NCI-H82 (cell line): ENCODE measurements around the gene TRIO.
A peak's percentile ranks its signal among the peaks of the same experiment; 100 is the strongest.

ENCODE experiments used
- DNase-seq: peaks from one replicate; lab custom pipeline; 2025; lab: John Stamatoyannopoulos, UW

The TRIO gene

DNA sequence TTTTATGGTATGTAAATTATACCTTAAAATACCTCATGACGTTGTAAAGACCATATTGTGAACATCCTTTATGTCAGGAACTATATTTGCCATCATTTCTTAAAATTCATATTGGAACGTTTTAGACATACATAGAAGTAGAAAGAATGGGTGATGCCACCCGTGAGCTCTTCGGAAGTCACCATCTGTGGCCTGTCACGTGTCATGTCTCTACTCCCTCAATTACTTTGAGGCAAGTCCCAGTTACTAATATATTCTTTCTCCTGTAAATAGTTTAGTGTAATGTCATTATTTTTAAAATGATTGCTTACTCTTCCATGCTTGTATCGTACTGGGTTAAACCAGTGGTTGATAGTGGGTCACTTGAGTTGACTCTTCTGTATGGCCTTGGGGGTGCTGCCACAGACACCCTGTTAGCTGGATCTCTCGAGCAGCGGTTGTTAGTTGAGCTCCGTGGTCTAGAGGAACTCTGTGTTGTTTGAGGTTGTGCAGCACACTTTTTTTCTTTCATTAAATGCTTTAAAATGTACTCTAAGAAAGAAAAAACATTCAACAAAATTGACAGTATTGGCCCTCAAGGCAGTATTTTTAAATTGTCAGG lies 66.2 kb downstream of the TRIO start:
- no peak for DNase-seq

DNA sequence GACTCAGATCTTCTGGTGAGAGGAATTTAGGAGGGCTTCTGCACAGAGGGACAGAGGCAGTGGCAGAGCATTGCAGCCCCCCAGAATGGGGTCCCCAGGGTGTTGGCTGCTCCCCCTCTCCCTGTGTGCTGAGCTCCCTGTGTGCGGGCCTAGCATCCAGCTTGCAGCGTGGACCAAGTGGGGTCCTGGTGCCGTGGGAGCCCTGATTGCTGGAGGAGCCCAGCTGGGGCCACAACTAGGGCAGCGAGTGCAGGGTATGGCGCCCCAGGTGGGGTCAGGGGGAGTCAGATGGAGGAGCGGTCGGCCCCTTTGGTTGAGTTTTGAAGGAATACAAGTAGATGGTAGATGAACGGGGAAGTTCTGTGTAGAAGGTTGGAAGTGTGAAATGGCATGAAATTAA lies 66.7 kb downstream of the TRIO start:
- no peak for DNase-seq

- no peak for DNase-seq
These were observed 67.6 kb downstream of the TRIO start for GRCh38 chr5:14210729-14211128.

GRCh38 chr5:14211818-14212803 lies 69.0 kb downstream of the TRIO start:
- no peak for DNase-seq

DNA sequence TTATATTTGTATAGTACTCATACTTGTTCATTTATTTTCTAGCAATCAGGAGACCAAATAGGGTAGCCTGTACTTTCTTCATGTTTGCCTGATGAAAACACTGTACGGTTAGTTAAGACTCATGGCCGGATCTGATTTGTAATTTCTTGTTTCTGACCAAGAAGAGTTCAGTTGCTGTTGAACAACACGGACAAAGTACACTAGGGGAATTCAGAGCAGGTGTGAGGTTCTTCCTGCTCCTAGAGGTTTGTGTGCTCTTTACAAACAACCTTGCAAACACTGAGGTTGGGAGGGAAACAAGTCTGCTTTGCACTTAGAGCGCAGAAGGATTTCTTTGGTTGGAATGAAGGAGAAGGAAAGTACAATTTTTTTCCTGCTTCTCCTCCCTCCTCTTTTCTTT lies 69.7 kb downstream of the TRIO start:
- DNase-seq = no peak

DNA sequence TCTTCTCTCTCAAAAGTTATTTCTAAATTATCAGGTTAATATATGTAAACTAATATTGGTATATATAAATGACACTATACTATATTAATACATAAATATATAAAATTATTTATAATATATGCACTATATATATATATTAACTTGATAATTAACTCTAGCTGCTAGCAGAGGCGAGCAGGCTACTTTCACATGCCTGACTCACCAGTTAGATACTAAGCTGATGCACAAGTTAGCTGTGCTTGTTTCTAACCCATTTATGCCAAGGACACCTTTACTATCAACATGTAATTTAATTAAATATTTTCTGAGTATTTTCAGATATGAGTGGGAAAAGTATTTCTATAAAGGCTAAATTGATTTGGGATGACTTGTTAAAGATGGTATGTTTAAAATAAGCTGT lies 70.1 kb downstream of the TRIO start:
- no peak for DNase-seq

DNA sequence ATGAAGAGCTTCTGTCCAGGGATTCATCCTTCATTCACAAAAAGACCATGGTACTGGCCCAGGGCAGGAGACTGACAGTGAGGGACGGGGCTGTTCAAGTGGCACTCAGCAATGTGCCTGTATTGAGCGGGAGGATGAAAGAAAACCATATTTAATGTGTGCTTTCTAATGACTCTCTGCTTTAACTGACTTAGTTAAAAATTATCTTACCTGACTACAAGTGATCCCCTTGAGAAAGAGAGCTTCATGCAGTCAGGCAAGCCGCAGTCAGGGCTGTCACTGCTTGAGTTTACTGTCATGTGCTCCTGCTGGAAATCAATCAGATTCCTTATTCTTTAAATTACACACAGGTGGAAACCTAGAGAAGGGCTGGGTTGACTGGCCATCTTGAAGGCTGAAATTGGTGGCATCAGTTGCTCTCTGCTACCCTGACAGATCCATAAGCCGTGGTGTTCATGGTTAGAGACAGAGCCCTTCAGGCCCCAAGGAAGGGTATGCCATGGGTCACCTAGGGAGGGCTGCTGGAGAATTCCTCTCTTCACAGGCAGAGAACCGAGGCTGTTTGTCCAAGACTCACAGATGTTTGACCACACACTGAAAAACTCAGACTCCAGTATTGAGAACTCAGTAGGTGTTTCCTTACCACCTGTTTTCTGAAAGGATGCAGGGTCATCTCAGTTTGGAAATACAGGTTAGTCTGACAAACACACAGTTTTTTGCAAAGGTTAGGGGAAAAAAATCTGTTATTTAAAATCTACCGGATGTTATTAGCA lies 70.9 kb downstream of the TRIO start:
- DNase-seq = no peak

- DNase-seq = peak; percentile 86
These were observed 72.8 kb downstream of the TRIO start for GRCh38 chr5:14215901-14216300.

DNA sequence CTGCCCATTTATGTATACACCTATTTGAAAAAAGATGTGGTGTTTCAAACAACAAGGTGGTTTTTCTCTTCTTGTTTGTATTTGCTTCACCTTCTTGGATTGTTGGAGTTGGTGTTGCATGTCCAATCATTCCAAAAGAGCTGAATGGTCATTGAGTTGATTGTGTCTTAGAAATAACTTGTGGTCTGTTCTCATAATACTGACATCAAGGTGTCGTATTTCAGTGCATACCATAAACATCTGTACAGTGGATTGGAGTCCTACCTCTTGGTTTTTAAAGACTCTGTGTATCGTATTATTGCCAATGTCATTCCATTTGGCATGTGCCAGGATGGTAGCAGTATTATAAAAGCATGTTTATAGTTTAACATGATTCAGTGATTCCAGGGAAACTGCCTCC lies 73.2 kb downstream of the TRIO start:
- DNase-seq = no peak

DNA sequence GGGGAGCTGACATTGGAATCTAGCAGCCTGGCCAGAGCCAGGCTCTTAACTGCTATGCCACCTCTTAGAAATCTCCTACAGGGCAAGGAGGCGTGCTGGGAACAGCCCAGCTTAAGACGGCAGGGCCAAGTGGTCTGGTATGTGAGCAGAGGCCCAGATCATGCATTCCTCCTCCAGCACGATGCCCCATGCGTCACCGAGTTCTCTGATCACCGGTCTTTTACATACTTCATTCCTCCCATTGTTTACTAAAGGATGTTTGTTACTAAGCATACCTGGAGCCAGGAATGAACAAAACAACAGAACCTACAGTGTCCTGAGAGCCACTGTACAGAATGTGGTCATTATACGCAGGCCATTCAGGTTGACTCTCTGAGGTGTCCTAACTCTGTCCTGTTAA lies 73.8 kb downstream of the TRIO start:
- DNase-seq = no peak

- DNase-seq = no peak
These were observed 74.4 kb downstream of the TRIO start for GRCh38 chr5:14217587-14217986.

DNA sequence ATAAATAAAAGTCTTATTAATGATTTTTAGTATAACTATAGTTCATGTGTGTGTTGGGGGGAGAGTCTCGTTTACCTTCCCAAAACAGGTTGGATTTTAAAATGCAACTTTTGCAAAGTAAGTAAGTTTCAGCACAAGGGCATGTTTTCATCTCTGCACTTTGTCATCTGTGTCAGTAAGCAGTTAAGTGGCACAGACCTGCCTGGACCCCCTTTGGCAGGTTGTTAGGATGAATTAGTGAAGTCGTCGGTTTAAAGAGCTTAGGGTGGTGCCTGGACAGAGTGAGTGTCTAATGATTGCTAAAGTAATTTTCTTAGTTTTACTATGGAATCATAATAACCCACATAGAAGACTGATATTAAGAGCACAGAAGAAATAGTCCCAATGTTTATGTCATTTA lies 74.9 kb downstream of the TRIO start:
- peak; percentile 7 for DNase-seq

DNA sequence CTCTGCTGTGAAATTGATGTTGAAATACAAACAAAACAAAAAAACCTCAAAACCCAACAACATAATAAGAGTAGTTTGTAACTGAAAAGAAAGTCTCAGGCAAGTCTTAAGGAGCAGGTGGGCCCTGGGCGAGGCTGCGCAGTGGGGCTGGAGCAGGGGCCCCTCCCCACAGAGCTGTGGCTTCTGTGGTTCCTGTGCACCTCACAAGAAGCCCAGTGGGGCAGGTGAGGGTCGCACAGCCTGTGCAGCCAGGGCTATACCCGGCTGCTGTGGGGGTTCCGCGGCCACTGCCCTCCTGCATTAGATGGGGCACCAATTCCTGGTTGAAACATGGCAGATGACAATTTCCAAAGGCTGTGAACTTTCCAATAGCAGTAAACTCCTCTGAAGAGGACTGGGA lies 75.3 kb downstream of the TRIO start:
- DNase-seq = no peak

DNA sequence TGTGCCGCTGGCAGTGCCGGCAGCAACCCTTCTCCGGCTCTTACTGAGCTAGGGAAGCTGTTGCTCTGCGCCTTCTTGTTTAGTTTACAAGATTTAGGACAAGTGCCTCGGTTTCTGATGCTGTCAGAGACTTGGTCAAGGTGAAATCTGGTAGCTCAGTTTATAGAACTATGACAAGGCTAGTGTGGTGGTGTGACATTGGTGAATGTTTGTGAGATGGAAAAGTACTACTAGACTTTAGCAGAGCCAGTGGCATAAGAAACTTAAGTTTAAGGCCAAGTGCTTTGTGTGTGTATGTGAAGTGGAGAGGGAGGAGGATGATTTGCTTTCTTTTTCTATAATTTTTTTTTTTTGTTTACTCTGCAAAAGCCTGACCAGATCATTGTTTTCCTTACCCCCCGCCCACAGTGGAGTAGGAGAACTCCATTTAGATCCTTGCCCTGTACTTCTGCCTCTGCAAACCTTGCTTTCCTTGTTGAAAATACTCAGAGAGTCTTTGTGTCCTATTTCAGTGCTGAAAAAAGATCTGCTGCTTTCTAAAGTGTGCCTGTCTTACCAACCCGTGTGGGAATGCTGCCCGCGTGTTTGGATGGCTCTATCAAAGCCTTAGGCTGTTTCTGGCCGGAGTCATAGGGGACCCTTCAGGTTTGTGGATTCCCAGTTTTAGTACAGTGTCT lies 75.9 kb downstream of the TRIO start:
- no peak for DNase-seq

- DNase-seq = no peak
These were observed 76.8 kb downstream of the TRIO start for GRCh38 chr5:14219800-14220512.

DNA sequence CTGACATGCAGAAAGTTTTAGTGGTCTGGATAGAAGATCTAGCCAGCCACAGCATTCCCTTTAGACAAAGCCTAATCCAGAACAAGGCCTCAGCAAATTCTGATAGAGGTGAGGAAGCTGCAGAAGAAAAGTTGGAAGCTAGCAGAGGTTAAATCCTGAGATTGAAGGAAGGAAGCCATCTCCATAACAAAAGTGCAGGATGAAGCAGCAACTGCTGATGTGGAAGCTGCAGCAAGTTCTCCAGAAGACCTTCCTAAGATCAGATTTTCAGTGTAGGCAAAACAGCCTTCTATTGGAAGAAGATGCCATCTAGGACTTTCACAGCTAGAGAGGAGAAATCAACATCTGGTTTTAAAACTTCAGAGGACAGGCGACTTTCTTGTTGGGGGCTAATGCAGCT lies 77.5 kb downstream of the TRIO start:
- DNase-seq = no peak

- no peak for DNase-seq
These were observed 78.6 kb downstream of the TRIO start for GRCh38 chr5:14221732-14222131.

DNA sequence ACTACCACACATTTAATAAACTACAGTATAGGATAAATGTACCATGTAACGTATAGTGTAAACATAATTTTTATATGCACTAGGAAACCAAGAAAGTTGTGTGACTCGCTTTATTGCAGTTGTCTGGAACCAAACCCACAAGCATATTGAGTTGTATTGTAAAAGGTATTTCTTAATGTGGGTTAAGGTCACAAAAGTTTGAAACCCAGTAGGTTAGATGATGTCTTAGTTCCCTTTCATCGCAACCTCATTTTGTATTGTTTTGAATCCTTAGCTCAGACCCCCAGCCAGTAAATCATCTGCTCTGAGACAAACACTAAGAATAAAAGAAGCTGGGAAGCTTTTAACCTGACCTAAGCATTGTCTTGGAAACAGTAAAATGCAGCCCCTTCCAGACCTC lies 79.1 kb downstream of the TRIO start:
- DNase-seq = no peak

GRCh38 chr5:14223372-14223771 lies 80.2 kb downstream of the TRIO start:
- DNase-seq = peak; percentile 87

DNA sequence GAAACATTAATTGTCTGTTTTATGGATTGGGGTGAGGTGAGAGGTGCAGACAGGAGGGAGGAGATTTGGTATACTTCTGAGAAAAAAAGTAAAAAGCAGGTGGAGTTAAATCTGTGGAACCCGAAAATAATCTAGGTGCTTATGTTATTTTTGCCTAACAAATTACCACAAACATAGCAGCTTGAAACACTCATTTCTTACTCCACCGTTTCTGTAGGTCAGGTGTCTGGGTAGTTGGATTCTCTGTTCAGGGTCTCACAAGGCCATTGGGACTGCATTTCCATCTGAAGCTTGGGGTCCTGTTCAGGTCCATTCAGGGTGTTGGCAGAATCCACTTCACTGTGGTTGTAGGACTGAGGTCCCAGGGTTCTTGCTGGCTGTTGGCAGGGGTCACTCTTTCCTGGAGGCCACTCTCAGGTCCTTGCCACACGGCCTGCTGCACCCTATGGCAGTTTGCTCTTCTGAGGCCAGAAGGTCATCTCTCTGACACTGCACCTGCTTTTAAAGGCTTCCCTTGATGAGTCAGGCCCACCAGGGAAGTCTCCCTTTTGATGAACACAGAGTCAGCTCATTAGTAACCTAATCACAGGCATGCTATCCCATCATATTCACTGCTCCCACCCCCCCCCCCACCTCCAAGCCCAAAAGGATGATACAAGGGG lies 82.2 kb downstream of the TRIO start:
- DNase-seq = no peak

DNA sequence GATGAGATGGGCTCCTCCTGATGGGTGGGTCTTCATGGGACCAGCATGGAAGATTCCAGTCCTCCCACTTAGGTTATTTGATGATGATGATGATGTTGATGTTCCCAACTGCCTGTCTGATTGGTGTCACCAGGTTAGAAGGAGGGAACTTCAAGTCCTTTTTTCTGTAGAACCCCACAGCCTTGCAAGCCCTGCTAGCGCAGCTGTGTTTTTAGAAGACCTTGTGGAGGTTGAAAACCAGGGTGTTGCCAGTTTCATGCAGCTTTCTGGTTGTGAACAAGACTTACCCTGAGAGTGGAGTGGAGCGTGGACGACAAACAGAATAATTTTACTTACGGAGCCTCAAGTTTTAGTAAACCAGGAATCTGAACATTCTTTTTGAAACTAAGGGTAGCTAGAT lies 83.0 kb downstream of the TRIO start:
- no peak for DNase-seq
